SK-N-SH (cell line): ENCODE data around the gene ZBTB6. TPM values are rescaled to one million over a fixed set of nuclear protein-coding genes. Genes with fewer than 3 reads are reported as not detected.

Experiments
- CTCF ChIA-PET: fragments of 300-600, 350-600 bp; formaldehyde crosslinking; extraction: SDS; loops from one replicate; lab custom pipeline; 2021; lab: Yijun Ruan, JAX
- POLR2A ChIA-PET: fragments of 350-600 bp; sonication (Branson Sonifier 250); formaldehyde crosslinking; extraction: SDS; loops from one replicate; lab custom pipeline; 2020; ENCODE audit warnings: antibody characterized with exemption, inconsistent platforms; lab: Yijun Ruan, JAX
- DNase-seq: peaks from one replicate; pipeline ENCODE4 v3.0.0; 2012
- H2AFZ ChIP-seq: fragments of 200-600 bp; sonication (generic); 2 replicates; pipeline ENCODE4 v1.8.1; 2016; ENCODE audit warnings: antibody characterized with exemption, mild to moderate bottlenecking, low read depth
- H3F3A ChIP-seq: fragments of 200-600 bp; sonication (generic); replicated peaks from 2 replicates; pipeline ENCODE3; 2016; ENCODE audit warnings: antibody characterized with exemption, mild to moderate bottlenecking; ENCODE audit not compliant: insufficient read depth
- H3K27ac ChIP-seq, 2 experiments: fragments of 200-500 bp in 1 of 2; fragments of 200-600 bp in 1 of 2; sonication (Bioruptor generic) in 1 of 2; sonication (generic), shearing (Covaris generic) in 1 of 2; 2 replicates each; pipeline versions ENCODE4 v1.5.1 to v1.6.1; 2014 to 2016; ENCODE audit warnings: low read depth in 2 of 2, inconsistent platforms in 1 of 2, low read length in 1 of 2, mild to moderate bottlenecking in 1 of 2, mixed read lengths in 1 of 2
- H3K27me3 ChIP-seq: fragments of 200-600 bp; sonication (generic), shearing (Covaris generic); 2 replicates; pipeline ENCODE4 v1.6.1; 2016; ENCODE audit warnings: mixed run types; ENCODE audit not compliant: insufficient read depth
- H3K36me3 ChIP-seq, 2 experiments: fragments of 200-500 bp in 1 of 2; fragments of 200-600 bp in 1 of 2; sonication (Bioruptor generic) in 1 of 2; sonication (generic) in 1 of 2; replicated peaks in 1 of 2; 2 replicates each; pipeline versions ENCODE3 to v1.5.1; 2014 to 2016; ENCODE audit warnings: low read length in 1 of 2, mild to moderate bottlenecking in 1 of 2; ENCODE audit not compliant: insufficient read depth in 2 of 2, control insufficient read depth in 1 of 2
- H3K4me1 ChIP-seq, 2 experiments: fragments of 200-500 bp in 1 of 2; fragments of 200-600 bp in 1 of 2; sonication (Bioruptor generic) in 1 of 2; sonication (generic), shearing (Covaris generic) in 1 of 2; 2 replicates each; pipeline versions ENCODE4 v1.5.1 to v1.6.1; 2014 to 2016; ENCODE audit warnings: low read depth in 1 of 2, low read length in 1 of 2, mixed run types in 1 of 2; ENCODE audit not compliant: insufficient read depth in 2 of 2, control insufficient read depth in 1 of 2
- H3K4me2 ChIP-seq: fragments of 200-600 bp; sonication (generic), shearing (Covaris generic); 2 replicates; pipeline ENCODE4 v1.6.1; 2017; ENCODE audit warnings: mixed run types
- H3K4me3 ChIP-seq, 2 experiments: fragments of 200-500 bp in 1 of 2; fragments of 200-600 bp in 1 of 2; sonication (Bioruptor generic) in 1 of 2; sonication (generic), shearing (Covaris generic) in 1 of 2; 2 replicates each; pipeline versions ENCODE4 v1.5.1 to v1.8.1; 2014 to 2016; ENCODE audit warnings: low read depth in 2 of 2, inconsistent platforms in 1 of 2, low read length in 1 of 2, mild to moderate bottlenecking in 1 of 2, mixed read lengths in 1 of 2, moderate library complexity in 1 of 2
- H3K79me2 ChIP-seq: fragments of 200-600 bp; sonication (generic); 2 replicates; pipeline ENCODE4 v1.8.1; 2017; ENCODE audit warnings: mild to moderate bottlenecking; ENCODE audit not compliant: insufficient read depth
- H3K9ac ChIP-seq: fragments of 200-600 bp; sonication (generic); 2 replicates; pipeline ENCODE4 v1.6.1; 2017; ENCODE audit warnings: mixed run types
- H3K9me2 ChIP-seq: fragments of 200-600 bp; sonication (generic); 2 replicates; pipeline ENCODE4 v1.6.1; 2017; ENCODE audit warnings: mixed run types
- H3K9me3 ChIP-seq: fragments of 200-600 bp; sonication (generic); 2 replicates; pipeline ENCODE4 v1.6.1; 2017; ENCODE audit warnings: mixed run types, mild to moderate bottlenecking, moderate library complexity
- H4K20me1 ChIP-seq: fragments of 200-600 bp; sonication (generic); 2 replicates; pipeline ENCODE4 v1.6.1; 2017; ENCODE audit warnings: mild to moderate bottlenecking, mixed run types; ENCODE audit not compliant: insufficient read depth
- CHD2 ChIP-seq: fragments of 150-350 bp; IDR thresholded peaks from 2 replicates; pipeline ENCODE4 v1.6.1; 2018; ENCODE audit warnings: low read length; ENCODE audit not compliant: partially characterized antibody
- CTCF ChIP-seq: fragments of 200-600 bp; sonication (generic); IDR thresholded peaks from 2 replicates; pipeline ENCODE4 v1.6.1; 2017; ENCODE audit warnings: antibody characterized with exemption, mild to moderate bottlenecking, moderate library complexity
- ELF1 ChIP-seq: IDR thresholded peaks from 2 replicates; pipeline ENCODE4 v1.4.0; 2012
- EP300 ChIP-seq, 2 experiments: IDR thresholded peaks; 2 replicates each; pipeline versions ENCODE4 v1.4.0 to v1.6.1; 2012; ENCODE audit warnings: borderline replicate concordance in 1 of 2, low read depth in 1 of 2, low read length in 1 of 2
- EZH2phosphoT487 ChIP-seq: fragments of 200-600 bp; sonication (generic); IDR thresholded peaks from 2 replicates; pipeline ENCODE4 v1.6.1; 2017; ENCODE audit warnings: low read depth, mixed run types, mild to moderate bottlenecking, antibody characterized with exemption, moderate library complexity, borderline replicate concordance
- FOSL2 ChIP-seq: IDR thresholded peaks from 2 replicates; pipeline ENCODE4 v1.4.0; 2012; ENCODE audit warnings: low read depth, mild to moderate bottlenecking, moderate library complexity, borderline replicate concordance
- FOXJ3 ChIP-seq: sonication (generic); formaldehyde crosslinking; IDR thresholded peaks from 2 replicates; pipeline ENCODE4 v1.5.1; 2020; ENCODE audit warnings: mild to moderate bottlenecking, missing genetic modification reagents
- GABPA ChIP-seq: IDR thresholded peaks from 2 replicates; pipeline ENCODE4 v1.4.0; 2012; ENCODE audit warnings: low read depth, mild to moderate bottlenecking
- GATA2 ChIP-seq: sonication (generic); formaldehyde crosslinking; IDR thresholded peaks from 2 replicates; pipeline ENCODE4 v1.5.0; 2020; ENCODE audit warnings: mild to moderate bottlenecking, missing genetic modification reagents
- IRF3 ChIP-seq: fragments of 150-350 bp; IDR thresholded peaks from 2 replicates; pipeline ENCODE4 v1.6.1; 2016; ENCODE audit warnings: mild to moderate bottlenecking, low read depth, low read length
- JUND ChIP-seq: IDR thresholded peaks from 2 replicates; pipeline ENCODE4 v1.4.0; 2012
- MAX ChIP-seq: IDR thresholded peaks from 2 replicates; pipeline ENCODE4 v1.4.0; 2012; ENCODE audit warnings: low read depth
- MEF2A ChIP-seq: IDR thresholded peaks from 2 replicates; pipeline ENCODE4 v1.4.0; 2012; ENCODE audit warnings: low read depth, borderline replicate concordance
- MXI1 ChIP-seq: IDR thresholded peaks from 2 replicates; pipeline ENCODE4 v1.6.1; 2012; ENCODE audit warnings: mild to moderate bottlenecking, low read depth, low read length, improper control_type of control experiment
- NFIC ChIP-seq: IDR thresholded peaks from 2 replicates; pipeline ENCODE4 v1.4.0; 2012; ENCODE audit warnings: borderline replicate concordance
- POLR2AphosphoS5 ChIP-seq: IDR thresholded peaks from 2 replicates; pipeline ENCODE4 v1.6.1; 2012; ENCODE audit warnings: low read depth, low read length
- RCOR1 ChIP-seq: fragments of 150-350 bp; IDR thresholded peaks from 2 replicates; pipeline ENCODE4 v1.6.1; 2017; ENCODE audit warnings: antibody characterized with exemption, low read length
- RFX5 ChIP-seq: IDR thresholded peaks from 2 replicates; pipeline ENCODE4 v1.6.1; 2012; ENCODE audit warnings: mild to moderate bottlenecking, improper control_type of control experiment, low read length
- RXRA ChIP-seq: IDR thresholded peaks from 2 replicates; pipeline ENCODE4 v1.4.0; 2012; ENCODE audit warnings: low read depth, mild to moderate bottlenecking, borderline replicate concordance
- SIN3A ChIP-seq: IDR thresholded peaks from 2 replicates; pipeline ENCODE4 v1.6.1; 2012; ENCODE audit warnings: low read depth, mild to moderate bottlenecking, low read length, moderate library complexity, borderline replicate concordance
- SMC3 ChIP-seq: IDR thresholded peaks from 2 replicates; pipeline ENCODE4 v1.6.1; 2012; ENCODE audit warnings: low read depth, low read length, improper control_type of control experiment
- TAF1 ChIP-seq: IDR thresholded peaks from 2 replicates; pipeline ENCODE4 v1.6.1; 2012; ENCODE audit warnings: low read depth, mild to moderate bottlenecking, low read length, moderate library complexity, borderline replicate concordance
- TCF12 ChIP-seq: IDR thresholded peaks from 2 replicates; pipeline ENCODE4 v1.4.0; 2012
- TEAD4 ChIP-seq: IDR thresholded peaks from 2 replicates; pipeline ENCODE4 v1.4.0; 2012; ENCODE audit warnings: mild to moderate bottlenecking, borderline replicate concordance; ENCODE audit not compliant: insufficient read depth
- USF1 ChIP-seq: IDR thresholded peaks from 2 replicates; pipeline ENCODE4 v1.4.0; 2012; ENCODE audit warnings: low read depth, borderline replicate concordance
- USF2 ChIP-seq: fragments of 150-350 bp; IDR thresholded peaks from 2 replicates; pipeline ENCODE4 v1.6.1; 2017; ENCODE audit warnings: antibody characterized with exemption, low read length, low read depth, borderline replicate concordance
- YY1 ChIP-seq: IDR thresholded peaks from 2 replicates; pipeline ENCODE4 v1.4.0; 2012; ENCODE audit warnings: low read depth, mild to moderate bottlenecking
- WGBS: methylation state at CpG from one replicate; pipeline ENCODE4 v1.1.6; 2017; ENCODE audit warnings: low lambda C conversion rate; 5-methylcytosine and 5-hydroxymethylcytosine counted together
- polyA plus RNA-seq, 3 experiments: library from polyadenylated mRNA; depleted of rRNA; stranded (reverse); fragments of >200 nt; gene quantifications; 2 replicates each; pipeline ENCODE4 v1.2.3, GENCODE V29; 2012
- TF ChIP-seq, protein P1 (sequence below): IDR thresholded peaks from 2 replicates; pipeline ENCODE4; 2012

Gene ZBTB6
- polyA plus RNA-seq, 1 of the 3 experiments (the other 2 are of a cell fraction) = 2.2 TPM

DNA sequence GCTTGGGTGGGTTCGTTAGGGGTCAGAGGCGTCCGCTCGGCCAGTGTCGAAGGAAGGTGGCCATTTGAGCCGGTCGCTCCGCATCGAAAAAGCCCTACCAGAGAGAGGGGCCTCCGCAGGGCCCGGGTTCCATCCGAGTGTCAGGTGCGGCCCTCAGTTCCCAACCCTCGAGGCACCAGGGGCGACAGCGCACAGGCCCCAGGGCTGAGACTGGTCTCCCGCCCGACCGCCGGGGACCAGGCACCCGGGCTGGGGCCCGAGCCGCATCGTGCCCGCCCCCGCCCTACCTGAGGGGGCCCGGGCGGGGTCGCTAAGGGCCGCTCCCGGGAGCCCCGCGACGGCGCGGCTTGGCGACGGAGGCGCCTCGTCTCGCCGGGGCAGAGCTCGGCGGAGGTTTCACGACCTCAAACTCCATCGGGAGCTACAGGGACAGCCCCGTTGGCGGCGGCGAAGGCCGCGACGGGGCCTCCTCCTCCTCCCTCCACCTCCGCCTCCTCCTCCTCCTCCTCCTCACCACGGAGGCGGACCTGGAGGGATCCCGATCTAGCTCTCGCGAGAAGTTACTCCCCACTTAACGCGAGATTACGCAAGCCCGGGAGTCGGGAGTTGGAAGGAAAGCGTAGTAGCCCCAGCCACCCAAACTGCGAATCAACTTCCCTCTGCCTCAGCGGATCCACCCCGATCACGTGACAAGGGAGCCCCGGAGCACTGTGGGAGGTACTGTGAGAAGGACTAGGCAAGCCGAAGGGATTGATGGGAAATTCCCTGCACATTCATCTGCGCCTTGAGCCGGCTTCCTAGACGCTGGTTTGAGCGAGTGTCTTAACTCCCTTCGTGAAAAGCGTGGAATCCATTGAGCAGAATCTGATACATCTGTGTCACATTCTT, 8.1 kb downstream of the ZBTB6 start, which contains the start of gene RC3H2:
TSS of gene RC3H2 (minus strand) at position 537 of the 888 bp plus-strand sequence. CDS start 7,850 bp downstream, outside the sequence.
- Histone ChIP-seq H3K79me2 (peaks cover 66% of the 10 kb centered on the region), H2AFZ (peak within 1 kb of the TSS; percentile 69), H3K27ac (peak within 1 kb of the TSS; percentile 90), H3F3A (peaks cover 26% of the 10 kb centered on the region), H3K4me1 (peaks cover 2 to 5% of the 10 kb centered on the region in 2 experiments; a peak in 2 of 4 replicates), H3K27me3 (no peaks in the 10 kb centered on the region), H4K20me1 (peaks cover 3% of the 10 kb centered on the region; the same call in 1 of the 2 replicates), H3K4me2 (peak within 1 kb of the TSS; percentile 81), H3K9me3 (no peaks in the 10 kb centered on the region), H3K4me3 (peak within 1 kb of the TSS; percentile 90 to 95), H3K9ac (peak within 1 kb of the TSS; percentile 97), H3K9me2 (no peaks in the 10 kb centered on the region), H3K36me3 (peaks cover 22 to 26% of the 10 kb centered on the region in 2 experiments)
- ChIA-PET CTCF (interaction anchor here (1.3 to 1.5 kb wide), 2 partner anchors 86 to 806 kb away, joined by 3 to 5 read pairs; no protein-coding TSS in a partner anchor), POLR2A (interaction anchor here (0.6 to 1.0 kb wide), 4 partner anchors 26 to 356 kb away, joined by 3 to 4 read pairs (median 4); partner anchors contain the start of gene ZBTB26)
- peak; percentile 91 for DNase-seq
- WGBS = 0% methylated on average over 40 of the region's 77 CpGs
- TF ChIP-seq TCF12 (no peak), EZH2phosphoT487 (no peak), USF1 (peak; percentile 97), POLR2AphosphoS5 (peak; percentile 94), SMC3 (no peak), EP300 (IDR thresholded peaks at IDR 0.05; ENCODE audit: borderline replicate concordance in 1 of 2, low read depth in 1 of 2, low read length in 1 of 2) (no peak), CTCF (no peak), FOXJ3 (CRISPR knock-in tag) (no peak), ELF1 (peak; percentile 68), JUND (no peak), FOSL2 (no peak), CHD2 (peak; percentile 99), MAX (peak; percentile 71), MEF2A (no peak), GATA2 (CRISPR knock-in tag) (no peak), TAF1 (no peak; the same call in none of the 2 replicates), GABPA (peak; percentile 76), RXRA (no peak), RCOR1 (peak; percentile 79), YY1 (peak; percentile 64; the same call in 1 of the 2 replicates), USF2 (peak; percentile 87), IRF3 (no peak), RFX5 (no peak), MXI1 (peak; percentile 87), NFIC (no peak), SIN3A (peak; percentile 96), TEAD4 (no peak)
- TF ChIP-seq, protein P1, sequence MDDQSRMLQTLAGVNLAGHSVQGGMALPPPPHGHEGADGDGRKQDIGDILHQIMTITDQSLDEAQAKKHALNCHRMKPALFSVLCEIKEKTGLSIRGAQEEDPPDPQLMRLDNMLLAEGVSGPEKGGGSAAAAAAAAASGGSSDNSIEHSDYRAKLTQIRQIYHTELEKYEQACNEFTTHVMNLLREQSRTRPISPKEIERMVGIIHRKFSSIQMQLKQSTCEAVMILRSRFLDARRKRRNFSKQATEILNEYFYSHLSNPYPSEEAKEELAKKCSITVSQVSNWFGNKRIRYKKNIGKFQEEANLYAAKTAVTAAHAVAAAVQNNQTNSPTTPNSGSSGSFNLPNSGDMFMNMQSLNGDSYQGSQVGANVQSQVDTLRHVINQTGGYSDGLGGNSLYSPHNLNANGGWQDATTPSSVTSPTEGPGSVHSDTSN = no peak
